Measurements from ENCODE around the gene PSD2.

Gene PSD2

DNA sequence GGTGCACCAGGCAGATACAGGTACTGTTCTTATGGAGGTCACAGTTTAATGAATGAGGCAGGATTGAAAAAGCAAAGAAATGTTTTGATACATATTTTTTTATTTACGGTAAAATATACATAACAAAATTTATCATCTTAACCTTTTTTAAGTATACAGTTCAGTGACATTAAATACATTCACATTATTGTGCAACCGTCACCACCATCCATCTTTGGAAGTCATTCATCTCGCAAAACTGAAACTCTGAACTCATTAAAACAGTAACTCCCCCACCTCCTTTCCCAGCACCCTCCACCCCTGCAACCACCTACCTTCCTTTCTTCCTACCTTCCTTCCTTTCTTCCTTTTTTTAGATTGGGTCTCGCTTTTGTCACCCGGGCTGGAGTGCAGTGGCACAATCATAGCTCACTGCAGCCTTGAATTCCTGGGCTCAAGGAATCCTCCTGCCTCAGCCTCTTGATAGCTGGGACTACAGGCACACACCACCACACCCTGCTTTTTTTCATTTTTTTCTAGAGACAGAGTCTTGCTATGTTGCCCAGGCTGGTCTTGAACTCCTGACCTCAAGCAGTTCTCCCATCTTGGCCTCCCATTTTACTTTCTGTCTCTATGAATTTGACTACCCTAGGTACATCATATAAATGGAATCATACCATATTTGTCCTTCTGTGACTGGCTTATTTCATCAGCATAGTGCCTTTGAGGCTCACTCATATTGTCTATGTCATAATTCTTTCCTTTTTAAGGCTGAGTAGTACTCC lies 22.5 kb upstream of the PSD2 start:
- H3K27ac ChIP-seq, result no peak overlapping the region
- TF ChIP-seq, protein P1, sequence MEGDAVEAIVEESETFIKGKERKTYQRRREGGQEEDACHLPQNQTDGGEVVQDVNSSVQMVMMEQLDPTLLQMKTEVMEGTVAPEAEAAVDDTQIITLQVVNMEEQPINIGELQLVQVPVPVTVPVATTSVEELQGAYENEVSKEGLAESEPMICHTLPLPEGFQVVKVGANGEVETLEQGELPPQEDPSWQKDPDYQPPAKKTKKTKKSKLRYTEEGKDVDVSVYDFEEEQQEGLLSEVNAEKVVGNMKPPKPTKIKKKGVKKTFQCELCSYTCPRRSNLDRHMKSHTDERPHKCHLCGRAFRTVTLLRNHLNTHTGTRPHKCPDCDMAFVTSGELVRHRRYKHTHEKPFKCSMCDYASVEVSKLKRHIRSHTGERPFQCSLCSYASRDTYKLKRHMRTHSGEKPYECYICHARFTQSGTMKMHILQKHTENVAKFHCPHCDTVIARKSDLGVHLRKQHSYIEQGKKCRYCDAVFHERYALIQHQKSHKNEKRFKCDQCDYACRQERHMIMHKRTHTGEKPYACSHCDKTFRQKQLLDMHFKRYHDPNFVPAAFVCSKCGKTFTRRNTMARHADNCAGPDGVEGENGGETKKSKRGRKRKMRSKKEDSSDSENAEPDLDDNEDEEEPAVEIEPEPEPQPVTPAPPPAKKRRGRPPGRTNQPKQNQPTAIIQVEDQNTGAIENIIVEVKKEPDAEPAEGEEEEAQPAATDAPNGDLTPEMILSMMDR (conservative IDR thresholded peaks at IDR 0.05), result no peak

DNA sequence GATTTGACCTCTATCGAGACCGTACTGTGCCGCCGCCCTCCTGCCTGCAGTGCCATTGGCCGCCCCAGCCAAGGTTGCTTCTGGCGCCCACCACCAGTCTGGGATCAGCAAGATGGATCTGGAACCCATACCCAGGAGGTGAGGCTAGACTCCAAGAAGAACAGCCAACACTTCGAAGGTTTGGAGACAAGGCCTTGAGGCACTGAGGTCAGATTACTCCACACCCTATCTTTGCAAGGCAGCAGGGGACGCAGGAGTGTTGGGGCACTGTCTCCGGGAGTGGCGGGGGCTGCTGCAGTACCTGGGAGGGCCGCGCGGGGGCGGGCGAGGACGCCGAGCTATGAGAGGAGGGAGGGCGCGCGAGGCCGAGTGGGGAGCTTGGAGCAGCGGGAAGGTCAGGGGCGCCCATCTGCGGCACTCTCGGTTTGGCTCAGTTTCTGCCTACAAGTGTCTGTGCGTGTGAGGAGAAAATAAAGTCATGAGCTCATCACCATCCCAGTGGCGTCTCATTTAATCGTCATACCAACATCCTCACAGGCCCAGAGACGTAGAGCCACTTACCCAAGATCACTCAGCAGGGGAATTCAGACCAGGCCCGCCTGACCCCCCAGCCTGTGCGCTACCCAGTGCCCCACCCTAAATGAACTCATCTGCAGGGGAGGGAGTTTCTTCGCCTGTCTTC lies 20.5 kb upstream of the PSD2 start:
- no peak overlapping the region for H3K27ac ChIP-seq
- TF ChIP-seq, protein P1 (conservative IDR thresholded peaks at IDR 0.05), result peak; percentile 49

DNA sequence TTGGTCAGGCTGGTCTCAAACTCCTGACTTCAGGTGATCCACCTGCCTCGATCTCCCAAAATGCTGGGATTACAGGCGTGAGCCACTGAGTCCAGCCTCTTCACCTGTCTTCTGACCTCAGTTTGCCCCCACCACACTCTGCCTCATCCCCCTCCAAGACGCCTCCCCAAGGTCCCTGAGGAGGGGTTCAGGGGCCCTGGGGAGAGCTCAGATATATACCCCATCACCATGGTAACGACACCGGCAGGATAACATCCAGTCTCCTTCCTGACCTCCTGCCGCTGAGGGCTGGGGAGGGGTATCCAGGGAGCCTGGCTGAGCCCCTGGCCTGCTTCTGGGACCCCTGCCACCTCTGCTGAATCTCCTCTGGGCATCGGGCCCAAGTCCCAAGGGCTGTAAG lies 19.7 kb upstream of the PSD2 start:
- no peak overlapping the region for H3K27ac ChIP-seq
- TF ChIP-seq, protein P1 (conservative IDR thresholded peaks at IDR 0.05), result no peak

DNA sequence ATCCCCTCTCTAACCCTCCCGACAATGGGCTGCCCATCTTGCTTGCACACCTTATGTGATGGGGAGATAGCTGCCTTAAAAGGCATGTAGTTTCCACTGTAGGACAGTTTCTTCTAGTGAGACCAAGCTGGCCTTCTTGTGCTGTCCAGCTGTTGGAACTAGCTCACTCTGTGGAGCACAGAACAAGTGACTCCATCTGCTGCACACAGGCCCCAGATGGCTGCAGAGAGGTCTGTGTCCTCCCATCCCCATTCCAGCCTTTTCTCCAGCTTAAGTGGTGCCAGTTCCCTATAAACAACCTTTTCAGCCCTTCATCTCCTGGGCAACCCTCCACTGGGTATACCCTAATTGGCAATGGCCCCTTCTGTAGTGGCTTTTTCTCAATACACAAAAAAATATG lies 18.7 kb upstream of the PSD2 start:
- TF ChIP-seq, protein P1 (conservative IDR thresholded peaks at IDR 0.05), result no peak
- H3K27ac ChIP-seq, result no peak overlapping the region

DNA sequence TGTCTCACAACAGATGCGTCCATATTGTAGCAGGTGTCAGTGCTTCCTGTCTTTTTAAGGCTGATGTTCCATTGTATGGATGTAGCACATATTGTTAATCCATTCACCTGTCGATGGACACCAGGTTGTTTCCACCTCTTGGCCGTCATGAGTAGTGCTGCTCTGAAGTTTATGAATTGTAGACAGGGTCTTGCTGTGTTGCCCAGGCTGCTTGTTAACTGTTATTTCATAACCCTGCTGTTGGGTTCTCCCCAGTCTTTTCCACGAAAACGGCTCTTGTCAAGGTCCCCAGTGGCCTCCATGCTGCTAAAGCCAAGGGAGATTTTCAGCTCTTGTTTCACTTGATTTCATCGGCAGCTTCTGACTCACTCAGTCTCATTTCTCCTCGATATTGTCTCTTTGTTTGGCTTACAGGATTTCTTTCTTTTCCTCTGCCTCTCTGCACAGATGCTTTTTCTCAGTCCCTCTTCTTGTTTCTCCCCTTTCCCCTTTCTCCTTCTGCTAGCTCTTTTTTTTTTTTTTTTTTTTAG lies 12.1 kb upstream of the PSD2 start:
- TF ChIP-seq, protein P1 (conservative IDR thresholded peaks at IDR 0.05), result no peak
- no peak overlapping the region for H3K27ac ChIP-seq

DNA sequence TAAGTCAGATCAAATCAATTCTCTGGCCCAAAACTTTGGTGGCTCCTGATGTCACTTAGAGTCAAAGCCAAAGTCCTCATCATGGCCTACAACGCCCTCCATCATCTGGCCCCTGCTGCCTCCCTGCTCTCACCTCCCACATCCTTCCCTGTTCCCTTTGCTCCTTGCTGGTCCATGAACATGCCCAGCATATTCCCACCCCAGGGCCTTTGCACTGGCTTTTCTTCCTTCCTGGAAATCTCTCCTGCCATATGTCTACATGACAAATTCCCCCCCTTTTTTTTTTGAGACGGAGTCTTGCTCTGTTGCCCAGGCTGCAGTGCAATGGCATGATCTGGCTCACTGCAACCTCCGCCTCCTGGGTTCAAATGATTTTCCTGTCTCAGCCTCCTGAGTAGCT lies 11.1 kb upstream of the PSD2 start:
- TF ChIP-seq, protein P1 (conservative IDR thresholded peaks at IDR 0.05), result no peak
- no peak overlapping the region for H3K27ac ChIP-seq

DNA sequence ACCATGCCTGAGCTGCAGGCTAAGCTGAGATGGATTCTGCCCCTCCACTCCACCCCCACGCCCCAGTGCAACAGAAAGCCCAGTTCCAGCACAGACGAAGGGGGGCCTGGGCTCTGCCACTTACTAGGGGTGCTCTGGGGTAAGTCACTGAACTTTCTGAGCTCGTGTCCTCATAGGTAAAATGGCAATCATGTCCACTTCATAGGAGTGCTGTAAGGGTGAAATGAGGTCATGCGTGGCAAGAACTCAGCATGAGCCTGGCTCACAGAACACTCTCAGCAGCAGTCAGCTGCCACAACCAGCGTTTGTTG lies 8.4 kb upstream of the PSD2 start:
- H3K27ac ChIP-seq, result no peak overlapping the region; the same call in 1 of the 2 replicates
- TF ChIP-seq, protein P1 (conservative IDR thresholded peaks at IDR 0.05), result no peak

All from VCaP (cell line).